ENCODE results near the gene PDE7B.

DNA sequence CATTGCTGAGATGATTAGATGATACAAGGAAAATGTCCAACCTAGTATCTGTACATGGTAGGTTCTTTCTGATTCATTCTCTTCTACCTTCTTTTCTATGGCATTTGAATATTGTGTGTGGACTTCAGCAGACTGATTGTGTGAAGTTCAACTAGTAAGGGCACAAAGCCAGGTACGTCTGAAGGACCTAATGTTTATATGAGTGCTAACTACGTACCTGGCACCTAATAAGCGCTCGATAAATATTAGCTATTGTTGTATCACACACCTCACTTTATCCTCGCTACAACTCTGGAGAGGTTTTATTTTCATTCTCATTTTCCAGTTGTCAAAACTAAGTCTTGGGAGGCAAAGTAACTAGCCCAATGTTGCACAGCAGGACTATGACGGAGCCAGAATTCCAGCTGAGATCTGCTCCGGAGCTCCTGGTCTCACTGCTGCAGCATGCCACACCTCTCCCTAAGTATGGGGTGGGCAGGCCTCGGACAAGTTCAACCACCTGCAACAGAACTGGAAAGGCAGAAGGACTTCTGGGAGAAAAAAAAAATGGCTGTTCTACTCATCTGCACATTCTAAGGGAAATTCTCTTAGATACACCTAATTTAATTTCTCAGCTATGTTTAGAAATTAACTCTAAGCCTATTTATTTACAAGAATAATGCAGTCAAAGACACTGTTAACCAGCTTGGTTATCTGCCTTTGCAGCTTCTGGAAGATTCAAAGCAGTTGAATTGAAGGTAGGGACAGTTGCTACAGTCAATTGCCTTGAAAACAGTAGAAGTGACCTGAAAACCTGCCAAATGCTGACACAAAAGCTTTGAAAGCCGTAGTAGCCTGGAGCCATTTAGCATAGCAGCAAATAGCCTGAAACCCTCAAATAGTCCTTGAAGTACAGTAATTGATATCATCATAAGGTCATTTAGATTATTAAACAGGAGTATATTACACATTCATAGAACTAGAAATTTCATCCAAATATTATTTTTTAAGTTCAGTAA is 165.0 kb downstream of the PDE7B start:
- TF ChIP-seq, protein P1, sequence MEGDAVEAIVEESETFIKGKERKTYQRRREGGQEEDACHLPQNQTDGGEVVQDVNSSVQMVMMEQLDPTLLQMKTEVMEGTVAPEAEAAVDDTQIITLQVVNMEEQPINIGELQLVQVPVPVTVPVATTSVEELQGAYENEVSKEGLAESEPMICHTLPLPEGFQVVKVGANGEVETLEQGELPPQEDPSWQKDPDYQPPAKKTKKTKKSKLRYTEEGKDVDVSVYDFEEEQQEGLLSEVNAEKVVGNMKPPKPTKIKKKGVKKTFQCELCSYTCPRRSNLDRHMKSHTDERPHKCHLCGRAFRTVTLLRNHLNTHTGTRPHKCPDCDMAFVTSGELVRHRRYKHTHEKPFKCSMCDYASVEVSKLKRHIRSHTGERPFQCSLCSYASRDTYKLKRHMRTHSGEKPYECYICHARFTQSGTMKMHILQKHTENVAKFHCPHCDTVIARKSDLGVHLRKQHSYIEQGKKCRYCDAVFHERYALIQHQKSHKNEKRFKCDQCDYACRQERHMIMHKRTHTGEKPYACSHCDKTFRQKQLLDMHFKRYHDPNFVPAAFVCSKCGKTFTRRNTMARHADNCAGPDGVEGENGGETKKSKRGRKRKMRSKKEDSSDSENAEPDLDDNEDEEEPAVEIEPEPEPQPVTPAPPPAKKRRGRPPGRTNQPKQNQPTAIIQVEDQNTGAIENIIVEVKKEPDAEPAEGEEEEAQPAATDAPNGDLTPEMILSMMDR (conservative IDR thresholded peaks at IDR 0.05; ENCODE audit: low read depth, low read length) = no peak
- no peak for TF ChIP-seq EZH2 (IDR thresholded peaks at IDR 0.05; ENCODE audit: borderline replicate concordance, low read depth, low read length, poor library complexity, severe bottlenecking)

All from A673 (cell line).